SK-N-SH treated with all-trans-retinoic acid at 6 μM for 48 hours (cell line): ENCODE results near the gene SYT7.
"Not testable (repeated sequence)": the region's sequence is repeated elsewhere in the genome, so short reads cannot be mapped to it uniquely, and the experiment has no call there.

ENCODE experiments used
- ATAC-seq: fragments of 200-7000 bp; cut with Tn5 transposase; 3 replicates; pipeline ENCODE4 v1.9.1; 2020; ENCODE audit warnings: mild to moderate bottlenecking, moderate library complexity
- ARNTL ChIP-seq: fragments of 450-650 bp; formaldehyde crosslinking; IDR thresholded peaks from 2 replicates; pipeline ENCODE4 v1.5.0; 2020; ENCODE audit warnings: low read depth, mild to moderate bottlenecking, moderate library complexity, borderline replicate concordance
- BACH2 ChIP-seq: fragments of 250-450 bp; sonication (Bioruptor Pico); IDR thresholded peaks from 2 replicates; pipeline ENCODE4 v1.9.0; 2021; ENCODE audit warnings: mild to moderate bottlenecking, borderline replicate concordance
- CSDC2 ChIP-seq: fragments of 250-450 bp; sonication (Bioruptor Pico); IDR thresholded peaks from 2 replicates; pipeline ENCODE4 v1.5.0; 2020; ENCODE audit warnings: mild to moderate bottlenecking, moderate library complexity
- ESRRG ChIP-seq: fragments of 250-450 bp; sonication (Bioruptor Pico); IDR thresholded peaks from 2 replicates; pipeline ENCODE4 v1.6.1; 2021; ENCODE audit warnings: mild to moderate bottlenecking
- GLIS3 ChIP-seq: fragments of 250-450 bp; sonication (Bioruptor Pico); IDR thresholded peaks from 2 replicates; pipeline ENCODE4 v1.5.0; 2020; ENCODE audit warnings: mild to moderate bottlenecking, moderate library complexity
- ISL1 ChIP-seq: fragments of 250-450 bp; sonication (Bioruptor Pico); IDR thresholded peaks from 2 replicates; pipeline ENCODE4 v2.1.2; 2022; ENCODE audit warnings: mild to moderate bottlenecking, moderate library complexity
- OSR1 ChIP-seq: fragments of 250-450 bp; sonication (Bioruptor Pico); IDR thresholded peaks from 2 replicates; pipeline ENCODE4 v1.8.0; 2022; ENCODE audit warnings: moderate library complexity, mild to moderate bottlenecking, inconsistent platforms
- PPARA ChIP-seq: fragments of 250-450 bp; sonication (Bioruptor Pico); IDR thresholded peaks from 2 replicates; pipeline ENCODE4 v1.5.0; 2020; ENCODE audit warnings: mild to moderate bottlenecking, borderline replicate concordance
- RARB ChIP-seq: fragments of 250-450 bp; sonication (Bioruptor Pico); IDR thresholded peaks from 2 replicates; pipeline ENCODE4 v1.8.0; 2021; ENCODE audit warnings: mild to moderate bottlenecking, moderate library complexity
- TCF4 ChIP-seq: fragments of 250-450 bp; sonication (Bioruptor Pico); IDR thresholded peaks from 2 replicates; pipeline ENCODE4 v1.8.0; 2021; ENCODE audit warnings: mild to moderate bottlenecking, moderate library complexity, borderline replicate concordance
- TOX ChIP-seq: fragments of 250-450 bp; sonication (Bioruptor Pico); IDR thresholded peaks from 2 replicates; pipeline ENCODE4 v1.8.0; 2021; ENCODE audit warnings: mild to moderate bottlenecking, moderate library complexity, borderline replicate concordance
- TSHZ2 ChIP-seq: fragments of 250-450 bp; sonication (Bioruptor Pico); IDR thresholded peaks from 2 replicates; pipeline ENCODE4 v1.5.0; 2020; ENCODE audit warnings: mild to moderate bottlenecking, moderate library complexity
- ZC3H10 ChIP-seq: fragments of 250-450 bp; sonication (Bioruptor Pico); IDR thresholded peaks from 2 replicates; pipeline ENCODE4 v1.5.1; 2021; ENCODE audit warnings: mild to moderate bottlenecking, moderate library complexity
- ZFP3 ChIP-seq: fragments of 250-450 bp; sonication (Bioruptor Pico); IDR thresholded peaks from 2 replicates; pipeline ENCODE4 v1.5.0; 2020; ENCODE audit warnings: mild to moderate bottlenecking, moderate library complexity
- ZFP30 ChIP-seq: fragments of 450-650 bp; formaldehyde crosslinking; IDR thresholded peaks from 2 replicates; pipeline ENCODE4 v1.5.0; 2022; ENCODE audit warnings: mild to moderate bottlenecking, moderate library complexity
- ZNF565 ChIP-seq: fragments of 450-650 bp; formaldehyde crosslinking; conservative IDR thresholded peaks from 2 replicates; pipeline ENCODE4 v1.5.0; 2020; ENCODE audit warnings: low read depth, mild to moderate bottlenecking, moderate library complexity
- ZNF70 ChIP-seq: fragments of 450-650 bp; formaldehyde crosslinking; IDR thresholded peaks from 2 replicates; pipeline ENCODE4 v1.5.0; 2020; ENCODE audit warnings: mild to moderate bottlenecking, moderate library complexity
- ZNF8 ChIP-seq: fragments of 450-650 bp; formaldehyde crosslinking; IDR thresholded peaks from 2 replicates; pipeline ENCODE4 v1.5.0; 2020; ENCODE audit warnings: mild to moderate bottlenecking, moderate library complexity
- TF ChIP-seq, protein P1 (sequence below): fragments of 250-450 bp; sonication (Bioruptor Pico); IDR thresholded peaks from 2 replicates; pipeline ENCODE4 v1.8.0; 2021; ENCODE audit warnings: low read depth, mild to moderate bottlenecking, moderate library complexity, borderline replicate concordance
- TF ChIP-seq, protein P2 (sequence below): fragments of 250-450 bp; sonication (Bioruptor Pico); IDR thresholded peaks from 2 replicates; pipeline ENCODE4 v1.5.1; 2020; ENCODE audit warnings: low read depth, mild to moderate bottlenecking, moderate library complexity

The SYT7 gene

DNA sequence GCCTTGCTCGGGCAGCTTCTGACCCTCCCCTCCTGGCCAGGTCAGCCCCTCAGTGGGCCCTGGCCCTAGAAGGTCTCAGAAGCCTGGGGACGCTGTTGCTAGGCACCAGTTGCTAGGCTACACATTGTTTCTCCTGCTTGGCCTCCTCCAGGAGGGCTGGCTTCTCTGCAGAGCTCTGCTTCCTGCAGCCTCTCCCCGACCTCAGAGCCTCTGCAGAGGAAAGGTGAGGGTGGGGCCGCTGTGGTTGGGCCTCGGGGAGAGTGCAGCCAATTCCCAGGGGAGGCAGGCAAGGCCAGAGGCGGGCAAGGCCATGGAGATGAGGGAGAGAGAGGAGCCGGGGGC is 99.9 kb downstream of the SYT7 start:
- TF ChIP-seq, protein P1, sequence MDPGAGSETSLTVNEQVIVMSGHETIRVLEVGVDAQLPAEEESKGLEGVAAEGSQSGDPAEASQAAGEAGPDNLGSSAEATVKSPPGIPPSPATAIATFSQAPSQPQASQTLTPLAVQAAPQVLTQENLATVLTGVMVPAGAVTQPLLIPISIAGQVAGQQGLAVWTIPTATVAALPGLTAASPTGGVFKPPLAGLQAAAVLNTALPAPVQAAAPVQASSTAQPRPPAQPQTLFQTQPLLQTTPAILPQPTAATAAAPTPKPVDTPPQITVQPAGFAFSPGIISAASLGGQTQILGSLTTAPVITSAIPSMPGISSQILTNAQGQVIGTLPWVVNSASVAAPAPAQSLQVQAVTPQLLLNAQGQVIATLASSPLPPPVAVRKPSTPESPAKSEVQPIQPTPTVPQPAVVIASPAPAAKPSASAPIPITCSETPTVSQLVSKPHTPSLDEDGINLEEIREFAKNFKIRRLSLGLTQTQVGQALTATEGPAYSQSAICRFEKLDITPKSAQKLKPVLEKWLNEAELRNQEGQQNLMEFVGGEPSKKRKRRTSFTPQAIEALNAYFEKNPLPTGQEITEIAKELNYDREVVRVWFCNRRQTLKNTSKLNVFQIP (CRISPR knock-in tag), result no peak
- TF ChIP-seq ZC3H10, result no peak
- TF ChIP-seq CSDC2 (CRISPR knock-in tag), result no peak
- no peak for TF ChIP-seq ESRRG (CRISPR knock-in tag)
- no peak for TF ChIP-seq ARNTL (CRISPR knock-in tag)
- TF ChIP-seq ZNF565, result no peak
- no peak for TF ChIP-seq ISL1 (CRISPR knock-in tag)
- no peak for TF ChIP-seq OSR1 (CRISPR knock-in tag)
- no peak for TF ChIP-seq ZFP30 (CRISPR knock-in tag)
- TF ChIP-seq TOX, result no peak
- ATAC-seq, result peak; percentile 25; the same call in 2 of the 3 replicates

GRCh38 chr11:61480261-61480993 is 100.4 kb downstream of the SYT7 start:
- ATAC-seq, result no peak
- TF ChIP-seq ZNF565, result no peak
- TF ChIP-seq, protein P2, sequence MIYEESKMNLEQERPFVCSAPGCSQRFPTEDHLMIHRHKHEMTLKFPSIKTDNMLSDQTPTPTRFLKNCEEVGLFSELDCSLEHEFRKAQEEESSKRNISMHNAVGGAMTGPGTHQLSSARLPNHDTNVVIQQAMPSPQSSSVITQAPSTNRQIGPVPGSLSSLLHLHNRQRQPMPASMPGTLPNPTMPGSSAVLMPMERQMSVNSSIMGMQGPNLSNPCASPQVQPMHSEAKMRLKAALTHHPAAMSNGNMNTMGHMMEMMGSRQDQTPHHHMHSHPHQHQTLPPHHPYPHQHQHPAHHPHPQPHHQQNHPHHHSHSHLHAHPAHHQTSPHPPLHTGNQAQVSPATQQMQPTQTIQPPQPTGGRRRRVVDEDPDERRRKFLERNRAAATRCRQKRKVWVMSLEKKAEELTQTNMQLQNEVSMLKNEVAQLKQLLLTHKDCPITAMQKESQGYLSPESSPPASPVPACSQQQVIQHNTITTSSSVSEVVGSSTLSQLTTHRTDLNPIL (CRISPR knock-in tag), result no peak
- TF ChIP-seq ZFP3 (CRISPR knock-in tag), result no peak
- TF ChIP-seq, all 23 proteins: peak for 0

- not testable (repeated sequence) for ATAC-seq
These were observed 101.4 kb downstream of the SYT7 start for GRCh38 chr11:61479360-61480058.

DNA sequence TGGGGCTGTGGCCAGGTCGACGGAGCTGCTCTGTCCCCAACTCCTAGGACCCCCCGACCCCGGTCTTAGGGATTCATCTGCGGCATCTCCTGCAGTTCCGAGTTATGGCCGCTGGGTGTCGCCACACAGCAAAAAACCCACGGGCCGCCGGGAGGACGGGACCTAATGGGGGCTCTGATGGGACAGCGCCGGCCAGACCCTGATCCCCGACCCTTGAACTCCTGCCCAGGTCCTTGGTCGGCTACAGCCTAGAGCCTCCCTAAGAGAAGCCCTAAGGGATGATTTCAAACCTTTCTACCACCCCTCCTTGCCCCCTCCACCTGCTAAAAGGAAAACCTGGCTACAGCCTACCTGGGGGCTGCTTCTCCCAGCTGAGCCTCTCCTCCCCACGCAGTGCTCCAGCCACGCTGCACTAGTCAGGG is 103.1 kb downstream of the SYT7 start:
- peak; percentile 60 for ATAC-seq

DNA sequence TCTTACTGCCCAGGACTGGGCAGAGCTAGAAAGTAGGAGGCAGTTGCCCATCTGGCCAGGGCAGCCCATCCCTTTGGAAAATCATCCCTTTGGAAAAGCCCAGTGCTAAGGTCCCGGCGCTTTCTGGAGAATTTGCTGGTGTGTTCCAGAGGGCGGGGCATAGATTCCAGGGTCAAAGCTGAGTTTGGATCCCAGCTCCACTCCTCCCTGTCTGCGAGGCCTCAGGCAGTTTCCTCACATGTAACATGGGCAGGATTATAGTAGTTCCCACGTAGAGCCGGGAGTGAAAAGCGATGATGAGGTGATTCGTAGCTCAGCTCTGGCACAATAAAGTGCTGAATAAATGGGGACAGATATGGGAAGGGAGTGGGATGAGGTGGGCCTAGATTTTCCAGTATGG is 103.8 kb downstream of the SYT7 start:
- no peak for ATAC-seq
- TF ChIP-seq OSR1 (CRISPR knock-in tag) (no peak), BACH2 (CRISPR knock-in tag) (no peak), ZNF8 (CRISPR knock-in tag) (no peak), TSHZ2 (CRISPR knock-in tag) (no peak), PPARA (no peak), ZFP30 (CRISPR knock-in tag) (no peak), ARNTL (CRISPR knock-in tag) (no peak), TOX (no peak), ZNF565 (no peak), CSDC2 (CRISPR knock-in tag) (no peak), ZNF70 (no peak), GLIS3 (CRISPR knock-in tag) (no peak), TCF4 (CRISPR knock-in tag) (no peak), RARB (no peak)
- TF ChIP-seq, protein P1 (CRISPR knock-in tag), result no peak
- TF ChIP-seq, protein P2 (CRISPR knock-in tag), result no peak

More for the DNA sequence above, 103.1 kb downstream of the SYT7 start:
- TF ChIP-seq GLIS3 (CRISPR knock-in tag) (no peak), OSR1 (CRISPR knock-in tag) (no peak), ZFP3 (CRISPR knock-in tag) (no peak), TOX (no peak), ZNF8 (CRISPR knock-in tag) (no peak), TCF4 (CRISPR knock-in tag) (no peak), ZNF565 (no peak), ESRRG (CRISPR knock-in tag) (no peak), RARB (no peak)
- TF ChIP-seq, protein P2 (CRISPR knock-in tag), result no peak
